T-helper 1 cell treated with Interleukin-12 subunit alpha and Interleukin-12 subunit beta and Interleukin-4 antibody, amounts not matched to agents 30 μg/mL and 1 μg/mL, for 36 hours (primary cell): ENCODE measurements around the gene AMN1.
"Not testable (repeated sequence)": the region's sequence is repeated elsewhere in the genome, so short reads cannot be mapped to it uniquely, and the experiment has no call there.

Experiments used
- H3K27ac Mint-ChIP-seq: one replicate; pipeline ENCODE4 v1.8.0; 2021; ENCODE audit warnings: mild to moderate bottlenecking, mixed read lengths
- H3K27me3 Mint-ChIP-seq: one replicate; pipeline ENCODE4 v1.8.0; 2021; ENCODE audit warnings: low read depth, mixed read lengths
- H3K36me3 Mint-ChIP-seq: one replicate; pipeline ENCODE4 v1.8.0; 2021; ENCODE audit warnings: low read depth, mixed read lengths
- H3K4me1 Mint-ChIP-seq: one replicate; pipeline ENCODE4 v1.8.0; 2021; ENCODE audit warnings: low read depth, mixed read lengths
- H3K4me3 Mint-ChIP-seq: one replicate; pipeline ENCODE4 v1.8.0; 2021; ENCODE audit warnings: mild to moderate bottlenecking, moderate library complexity, mixed read lengths
- H3K9me3 Mint-ChIP-seq: one replicate; pipeline ENCODE4 v1.8.0; 2021; ENCODE audit warnings: mixed read lengths

Gene AMN1

DNA sequence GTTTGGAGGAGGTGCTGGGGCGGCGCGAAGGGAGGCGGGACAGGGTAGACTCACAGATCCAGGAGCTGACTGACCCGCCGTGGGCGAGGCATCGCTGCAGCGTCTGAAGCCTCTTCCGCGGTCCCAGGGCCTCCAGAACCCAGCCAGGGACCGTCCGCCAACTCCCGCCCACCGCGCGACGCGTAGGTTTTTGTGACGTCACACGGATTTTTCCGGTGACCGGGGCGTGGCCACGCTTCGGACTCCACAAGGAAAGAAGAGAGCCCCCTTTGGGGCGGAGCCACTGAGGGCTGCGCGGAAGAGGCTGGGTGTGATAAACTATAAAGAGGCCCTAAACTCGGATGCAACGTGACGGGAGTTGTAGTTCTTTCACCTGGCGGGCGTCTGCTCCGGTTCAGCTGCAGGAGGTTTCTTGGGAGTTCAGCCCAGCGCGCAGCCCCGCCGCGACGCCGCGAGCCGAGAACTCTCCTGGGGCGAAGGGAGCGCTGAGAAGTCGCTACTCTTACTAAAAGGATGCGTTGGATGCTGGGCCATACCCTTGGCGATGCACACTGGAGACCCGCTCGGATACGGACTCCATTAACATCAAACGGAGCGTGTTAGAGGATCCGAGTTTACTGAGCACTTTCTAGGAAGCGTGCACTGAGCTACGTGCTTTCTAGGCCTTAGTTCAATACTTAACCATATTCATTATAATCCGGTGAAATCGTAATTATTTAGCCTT lies at the start of gene AMN1:
TSS of gene AMN1 (minus strand) at position 105 of the 724 bp plus-strand sequence. CDS start at position 92, 13 bp downstream.
- peaks cover 43% of the 10 kb centered on the region for H3K4me1 Mint-ChIP-seq
- H3K4me3 Mint-ChIP-seq = peak within 1 kb of the TSS; percentile 95
- peak within 1 kb of the TSS; percentile 99 for H3K27ac Mint-ChIP-seq
- no peaks in the 10 kb centered on the region for H3K27me3 Mint-ChIP-seq
- H3K36me3 Mint-ChIP-seq = peaks cover 29% of the 10 kb centered on the region
- peaks cover 21% of the 10 kb centered on the region for H3K9me3 Mint-ChIP-seq

DNA sequence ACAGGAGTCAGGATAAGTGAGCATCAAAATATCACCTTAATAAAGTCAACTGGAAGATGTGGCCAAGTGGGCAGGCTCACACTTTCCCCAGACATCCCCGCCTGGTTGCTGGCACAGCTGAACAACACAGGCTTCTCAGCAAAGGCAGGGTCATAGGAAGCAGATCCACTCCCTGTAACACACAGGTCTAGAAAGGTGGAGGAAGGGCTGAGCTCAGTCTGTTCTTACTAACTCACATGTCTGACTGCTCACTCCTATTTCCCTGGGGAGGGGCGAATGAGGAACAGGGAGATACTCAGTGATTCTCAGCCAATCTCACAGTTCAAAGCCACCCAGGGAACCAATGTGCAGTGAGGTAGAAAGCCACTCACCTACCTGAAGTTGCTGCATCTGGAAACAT lies 45.0 kb upstream of the AMN1 start:
- Mint-ChIP-seq H3K27ac (no peak overlapping the region), H3K27me3 (no peaks in the 10 kb centered on the region), H3K36me3 (no peaks in the 10 kb centered on the region), H3K4me1 (peaks cover 16% of the 10 kb centered on the region), H3K9me3 (no peaks in the 10 kb centered on the region), H3K4me3 (no peak overlapping the region)

DNA sequence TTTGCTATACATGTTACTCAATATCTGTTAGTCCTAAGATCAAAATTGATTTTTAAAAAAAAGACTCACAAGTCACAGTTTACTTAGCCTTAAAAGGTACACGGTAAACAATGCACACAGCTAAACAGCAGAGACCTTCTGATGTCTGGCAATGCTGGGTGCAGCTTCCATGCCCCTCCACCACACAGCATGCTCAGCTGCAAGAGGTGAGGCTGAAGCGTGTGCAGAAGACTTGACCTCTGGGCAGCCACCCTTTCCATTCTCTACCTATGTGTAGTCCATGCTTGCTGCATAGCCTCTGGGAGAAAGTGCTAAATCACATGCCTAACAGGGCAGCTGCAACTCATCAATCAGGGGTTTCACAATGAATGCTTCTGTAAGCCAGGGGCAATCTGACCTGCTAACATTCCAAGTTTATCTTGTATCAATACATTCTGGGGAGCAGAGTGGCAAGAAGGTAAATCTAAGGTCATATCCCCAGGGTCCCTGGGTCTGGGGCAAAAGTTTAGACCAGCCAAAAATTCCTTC lies 44.5 kb upstream of the AMN1 start:
- no peaks in the 10 kb centered on the region for H3K9me3 Mint-ChIP-seq
- no peak overlapping the region for H3K27ac Mint-ChIP-seq
- no peaks in the 10 kb centered on the region for H3K36me3 Mint-ChIP-seq
- H3K4me3 Mint-ChIP-seq = no peak overlapping the region
- no peaks in the 10 kb centered on the region for H3K27me3 Mint-ChIP-seq
- peaks cover 16% of the 10 kb centered on the region for H3K4me1 Mint-ChIP-seq

DNA sequence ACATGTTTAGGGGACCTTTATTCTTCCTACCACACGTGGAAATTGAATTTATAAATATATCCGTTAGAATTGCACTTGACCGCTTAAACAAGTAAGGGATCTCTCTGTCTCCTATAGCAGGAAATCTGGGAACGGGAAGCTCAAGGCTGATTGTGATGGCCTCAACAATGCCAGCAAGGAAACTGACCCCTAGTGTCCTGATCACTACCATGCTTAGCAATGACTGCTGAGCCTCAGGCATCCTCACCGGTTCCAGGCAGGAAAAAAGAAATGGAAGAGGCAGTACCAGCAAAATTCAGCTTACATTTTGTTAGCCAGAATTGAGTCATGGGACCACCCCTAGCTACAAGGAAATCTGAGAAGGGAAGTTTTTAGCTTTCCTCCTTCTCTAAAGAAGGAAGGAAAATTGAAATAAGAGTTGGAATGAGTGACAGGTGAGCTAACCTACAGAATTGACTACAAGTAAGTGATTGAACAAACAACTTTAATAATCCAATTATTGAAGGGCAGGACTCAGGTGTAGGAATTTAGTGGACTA lies 43.9 kb upstream of the AMN1 start:
- H3K4me3 Mint-ChIP-seq = no peak overlapping the region
- no peaks in the 10 kb centered on the region for H3K36me3 Mint-ChIP-seq
- peaks cover 21% of the 10 kb centered on the region for H3K4me1 Mint-ChIP-seq
- no peak overlapping the region for H3K27ac Mint-ChIP-seq
- H3K27me3 Mint-ChIP-seq = no peaks in the 10 kb centered on the region
- H3K9me3 Mint-ChIP-seq = no peaks in the 10 kb centered on the region

DNA sequence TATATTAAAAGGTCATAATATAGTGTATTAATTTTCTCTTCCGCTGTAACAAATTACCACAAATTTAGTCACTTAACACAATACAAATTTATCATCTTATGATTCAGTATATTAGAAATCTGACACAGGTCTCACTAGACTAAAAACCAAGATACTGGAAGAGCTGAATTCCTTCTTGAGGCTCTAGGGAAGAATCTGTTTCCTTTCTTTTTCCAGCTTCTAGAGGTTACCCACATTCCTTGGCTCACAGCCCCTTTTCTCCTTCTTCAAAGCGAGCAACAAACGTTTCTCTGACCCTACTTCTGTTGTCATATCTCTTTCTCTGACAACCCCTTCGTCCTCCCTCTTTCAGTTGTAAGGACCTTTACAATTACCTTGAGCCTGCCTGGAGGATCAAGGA lies 43.4 kb upstream of the AMN1 start:
- Mint-ChIP-seq H3K36me3 (no peaks in the 10 kb centered on the region), H3K9me3 (no peaks in the 10 kb centered on the region), H3K4me3 (no peak overlapping the region), H3K27ac (no peak overlapping the region), H3K27me3 (no peaks in the 10 kb centered on the region), H3K4me1 (peaks cover 23% of the 10 kb centered on the region)

DNA sequence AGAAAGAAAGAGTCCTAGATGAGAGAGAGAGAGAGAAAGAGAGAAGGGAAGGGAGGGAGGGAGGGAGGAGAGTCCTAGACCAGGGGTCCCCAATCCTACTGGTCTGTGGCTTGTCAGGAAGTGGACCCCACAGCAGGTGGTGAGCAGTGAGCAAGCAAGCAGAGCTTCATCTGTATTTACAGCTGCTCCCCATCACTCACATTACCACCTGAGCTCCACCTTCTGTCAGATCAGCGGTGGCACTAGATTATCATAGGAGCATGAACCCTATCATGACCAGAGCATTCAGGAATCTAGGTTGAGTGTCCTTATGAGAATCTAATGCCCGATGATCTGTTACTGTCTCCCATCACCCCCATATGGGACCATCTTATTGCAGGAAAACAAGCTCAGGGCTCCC lies 39.2 kb upstream of the AMN1 start:
- H3K27me3 Mint-ChIP-seq = no peaks in the 10 kb centered on the region
- peaks cover 1% of the 10 kb centered on the region for H3K36me3 Mint-ChIP-seq
- peaks cover 20% of the 10 kb centered on the region for H3K4me1 Mint-ChIP-seq
- H3K4me3 Mint-ChIP-seq = no peak overlapping the region
- H3K9me3 Mint-ChIP-seq = peaks cover 10% of the 10 kb centered on the region
- no peak overlapping the region for H3K27ac Mint-ChIP-seq

DNA sequence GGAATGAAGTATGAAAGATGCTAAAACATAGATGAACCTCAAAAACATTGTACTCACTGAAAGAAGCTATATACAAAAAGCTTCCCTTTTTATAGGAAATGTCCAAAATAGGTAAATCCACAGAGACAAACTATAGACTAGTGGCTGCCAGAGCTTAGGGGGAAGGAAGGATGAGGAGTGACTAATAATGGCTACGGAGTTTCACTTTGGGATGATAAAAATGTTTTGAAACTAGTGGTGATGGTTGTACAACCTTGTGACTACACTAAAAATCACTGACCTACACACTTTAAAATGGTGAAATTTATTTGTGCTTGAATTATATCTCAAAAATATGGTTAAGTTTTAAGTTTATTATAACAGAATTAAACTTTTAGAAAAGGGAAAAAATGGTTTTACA lies 37.1 kb upstream of the AMN1 start:
- Mint-ChIP-seq H3K27me3 (no peaks in the 10 kb centered on the region), H3K9me3 (peaks cover 11% of the 10 kb centered on the region), H3K27ac (no peak overlapping the region), H3K36me3 (peaks cover 1% of the 10 kb centered on the region), H3K4me3 (no peak overlapping the region), H3K4me1 (peaks cover 16% of the 10 kb centered on the region)

DNA sequence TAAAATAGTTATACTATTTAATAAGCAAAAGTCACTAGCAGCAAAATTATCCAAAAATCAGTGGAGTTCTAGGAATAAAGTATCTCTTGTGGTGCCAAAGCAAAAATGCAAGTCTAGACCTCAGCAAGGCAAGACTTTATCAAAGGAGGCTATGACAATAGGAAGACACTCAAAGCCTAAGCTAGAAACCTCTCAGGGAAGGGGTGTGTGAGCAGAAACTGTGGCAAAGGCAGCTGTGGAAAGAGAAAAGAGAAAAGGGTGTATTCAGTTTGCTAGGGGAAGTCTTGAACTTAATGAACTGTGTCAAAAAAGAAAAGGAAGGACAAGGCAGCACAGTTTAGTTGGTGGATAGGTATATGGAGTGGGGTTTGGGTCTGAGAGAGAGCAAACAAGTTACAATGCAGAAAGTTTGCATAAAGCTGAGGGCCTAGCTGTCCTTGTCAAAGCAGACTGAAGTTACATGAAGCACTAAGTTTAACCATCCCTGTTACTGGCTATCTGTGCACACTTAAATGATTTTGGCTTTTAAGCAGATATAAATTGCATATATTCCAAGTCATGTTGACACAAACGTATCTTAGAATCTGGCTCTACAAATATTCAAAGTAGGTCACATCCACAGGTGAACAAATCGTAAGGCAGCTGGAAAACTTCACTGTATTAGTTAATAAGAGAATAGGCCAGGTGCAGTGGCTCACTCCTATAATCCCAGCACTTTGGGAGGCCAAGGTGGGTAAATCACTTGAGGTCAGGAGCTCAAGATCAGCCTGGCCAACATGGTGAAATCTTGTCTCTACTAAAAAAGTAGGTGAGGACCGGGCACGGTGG lies 31.0 kb upstream of the AMN1 start:
- peaks cover 20% of the 10 kb centered on the region for H3K4me1 Mint-ChIP-seq
- peak overlapping the region; percentile 33 for H3K27ac Mint-ChIP-seq
- H3K9me3 Mint-ChIP-seq = peaks cover 7% of the 10 kb centered on the region
- H3K27me3 Mint-ChIP-seq = no peaks in the 10 kb centered on the region
- peaks cover 1% of the 10 kb centered on the region for H3K36me3 Mint-ChIP-seq
- no peak overlapping the region for H3K4me3 Mint-ChIP-seq

DNA sequence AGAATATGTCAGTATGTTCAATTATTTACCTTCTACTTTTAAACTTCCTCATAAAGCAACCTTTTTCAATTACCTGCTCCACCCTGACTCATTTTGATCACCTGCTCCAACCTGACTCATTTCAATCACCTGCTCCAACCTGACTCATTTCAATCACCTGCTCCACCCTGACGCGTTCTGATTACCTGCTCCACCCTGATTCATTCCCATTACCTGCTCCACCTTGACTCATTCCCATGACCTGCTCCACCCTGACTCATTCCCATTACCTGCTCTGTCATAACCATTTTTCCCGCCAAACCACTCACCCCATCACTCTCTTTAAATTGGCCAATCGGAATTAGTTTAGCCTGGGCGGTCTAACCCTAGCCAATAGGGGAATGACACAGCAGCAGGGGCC lies 29.5 kb upstream of the AMN1 start:
- not testable (repeated sequence) for H3K27ac Mint-ChIP-seq, H3K36me3 Mint-ChIP-seq, H3K9me3 Mint-ChIP-seq, H3K4me3 Mint-ChIP-seq, H3K27me3 Mint-ChIP-seq
- H3K4me1 Mint-ChIP-seq = peaks cover 14% of the 10 kb centered on the region

DNA sequence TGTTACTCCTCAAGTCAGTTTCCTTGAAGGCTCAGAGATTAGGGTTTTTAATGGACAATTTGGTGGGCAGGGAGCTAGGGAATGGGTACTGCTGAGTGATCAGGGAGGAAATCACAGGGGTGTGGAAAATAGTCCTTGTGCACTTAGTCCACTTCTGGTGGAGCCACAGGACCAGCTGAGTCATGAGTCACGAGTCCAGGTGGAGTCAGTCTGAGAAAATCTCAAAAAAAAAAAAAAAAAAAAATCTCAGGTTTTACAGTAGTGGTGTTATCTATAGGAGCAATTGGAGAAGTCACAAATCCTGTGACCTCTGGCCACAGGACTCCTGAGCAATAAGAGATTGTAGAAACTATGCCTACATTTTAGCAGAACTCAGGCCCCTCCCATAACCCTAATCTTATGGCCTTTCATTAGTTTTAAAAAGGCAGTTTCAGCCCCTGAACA lies 28.2 kb upstream of the AMN1 start:
- H3K27ac Mint-ChIP-seq = no peak overlapping the region
- peaks cover under 1% of the 10 kb centered on the region for H3K27me3 Mint-ChIP-seq
- H3K9me3 Mint-ChIP-seq = no peaks in the 10 kb centered on the region
- H3K4me1 Mint-ChIP-seq = peaks cover 19% of the 10 kb centered on the region
- H3K36me3 Mint-ChIP-seq = no peaks in the 10 kb centered on the region
- H3K4me3 Mint-ChIP-seq = no peak overlapping the region

DNA sequence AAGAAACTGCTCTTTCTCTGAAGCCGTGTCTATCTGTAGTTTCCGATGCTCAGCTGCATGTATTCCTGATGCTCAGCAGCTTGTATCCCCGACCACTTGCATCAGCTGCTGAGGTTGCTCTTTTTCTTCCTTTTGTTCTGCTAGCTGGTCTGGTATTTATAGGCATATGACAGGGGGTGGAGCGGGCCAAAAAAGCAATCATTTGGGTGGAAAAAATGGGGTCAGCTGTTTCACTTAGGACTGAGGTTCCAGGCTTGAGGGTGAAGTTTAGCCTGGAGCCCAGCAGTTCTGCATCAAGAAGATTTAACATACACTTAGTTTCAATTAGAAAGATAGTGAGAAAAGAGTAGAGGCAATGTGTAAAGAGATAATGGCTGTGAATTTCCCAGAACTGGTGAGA lies 23.6 kb upstream of the AMN1 start:
- peaks cover 7% of the 10 kb centered on the region for H3K9me3 Mint-ChIP-seq
- H3K4me3 Mint-ChIP-seq = no peak overlapping the region
- peaks cover 35% of the 10 kb centered on the region for H3K4me1 Mint-ChIP-seq
- H3K27me3 Mint-ChIP-seq = peaks cover 4% of the 10 kb centered on the region
- peaks cover 6% of the 10 kb centered on the region for H3K36me3 Mint-ChIP-seq
- H3K27ac Mint-ChIP-seq = no peak overlapping the region

DNA sequence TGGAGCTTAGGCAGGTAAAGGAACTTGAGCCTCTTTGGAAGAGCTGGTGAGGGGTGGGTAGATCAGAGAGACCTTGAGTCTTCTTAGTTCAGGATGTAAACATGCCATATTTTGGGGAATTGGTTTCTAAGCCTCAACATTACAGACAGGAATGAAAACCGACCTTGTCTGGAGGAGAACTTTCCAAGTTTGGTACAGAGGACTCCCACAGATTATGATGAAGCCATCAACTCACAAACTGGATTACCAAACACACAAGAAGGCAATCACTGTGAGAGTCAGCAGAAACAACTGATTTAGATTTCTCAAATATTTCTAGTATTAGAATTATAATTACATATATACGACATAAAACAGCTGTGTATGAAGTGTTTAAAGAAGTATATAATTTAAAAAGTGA lies 22.3 kb upstream of the AMN1 start:
- Mint-ChIP-seq H3K4me1 (peaks cover 38% of the 10 kb centered on the region), H3K27ac (no peak overlapping the region), H3K27me3 (peaks cover 4% of the 10 kb centered on the region), H3K4me3 (no peak overlapping the region), H3K9me3 (peaks cover 7% of the 10 kb centered on the region), H3K36me3 (peaks cover 6% of the 10 kb centered on the region)

DNA sequence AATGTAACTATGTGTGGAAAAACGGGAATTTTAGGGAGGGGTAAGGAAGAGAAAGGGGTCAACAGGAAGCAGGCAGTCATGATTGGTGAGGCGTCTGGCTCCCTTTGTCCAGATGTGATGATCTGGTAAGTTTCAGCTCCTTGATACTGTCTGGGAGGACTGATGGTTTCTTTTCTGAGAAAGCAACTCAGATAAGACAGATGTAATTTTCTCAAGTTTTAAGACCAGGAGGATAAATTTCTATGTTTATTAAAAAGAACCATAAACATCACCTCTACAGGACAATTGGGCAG lies 21.9 kb upstream of the AMN1 start:
- no peak overlapping the region for H3K27ac Mint-ChIP-seq
- peaks cover 41% of the 10 kb centered on the region for H3K4me1 Mint-ChIP-seq
- peaks cover 6% of the 10 kb centered on the region for H3K36me3 Mint-ChIP-seq
- peaks cover 7% of the 10 kb centered on the region for H3K9me3 Mint-ChIP-seq
- H3K27me3 Mint-ChIP-seq = peaks cover 4% of the 10 kb centered on the region
- H3K4me3 Mint-ChIP-seq = no peak overlapping the region

DNA sequence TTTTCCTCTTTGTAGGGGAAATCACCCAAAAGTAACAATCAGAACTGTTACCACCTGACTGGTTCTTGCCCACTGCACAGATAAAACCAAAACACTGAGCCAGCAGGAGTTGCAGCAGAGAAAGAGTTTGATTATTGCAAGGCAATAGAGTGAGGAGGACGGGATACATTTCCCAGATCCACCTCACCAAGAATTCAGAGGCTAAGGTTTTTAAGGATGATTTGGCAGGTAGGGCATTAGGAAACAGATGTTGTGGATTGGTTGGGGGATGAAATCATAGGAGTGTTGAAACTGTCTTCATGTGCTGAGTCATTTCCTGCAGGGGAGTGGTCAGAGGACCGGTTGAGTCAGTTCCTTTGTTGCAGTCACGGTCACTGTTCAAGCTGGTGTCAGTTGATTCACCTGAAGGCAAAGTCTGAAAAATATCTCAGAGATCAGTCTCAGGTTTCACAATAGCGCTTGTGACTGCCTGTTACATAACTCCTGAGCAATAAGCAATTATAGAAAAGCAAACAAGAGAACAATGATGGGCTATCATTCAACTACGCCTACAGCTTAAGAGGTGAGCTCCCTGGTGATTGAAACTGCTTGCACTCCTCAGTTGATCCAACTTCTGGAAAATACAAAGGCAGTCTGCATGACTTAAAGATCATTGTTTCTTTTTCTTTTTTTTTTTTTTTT lies 20.3 kb upstream of the AMN1 start:
- Mint-ChIP-seq H3K27me3 (peaks cover 4% of the 10 kb centered on the region), H3K4me3 (peak overlapping the region; percentile 40), H3K4me1 (peaks cover 45% of the 10 kb centered on the region), H3K27ac (peak overlapping the region; percentile 89), H3K36me3 (peaks cover 6% of the 10 kb centered on the region), H3K9me3 (peaks cover 7% of the 10 kb centered on the region)
